Stimulated activated CD8-positive, alpha-beta memory T cell treated with anti-CD3 and anti-CD28 coated beads, Interleukin-15, amount 100 ng/mL, for 1 hour (primary cell): ENCODE results near the gene SGMS1.

Experiments used
- DNase-seq: peaks from one replicate; pipeline ENCODE4 v3.0.0-alpha.2; 2020; ENCODE audit warnings: low read depth

Gene SGMS1

DNA sequence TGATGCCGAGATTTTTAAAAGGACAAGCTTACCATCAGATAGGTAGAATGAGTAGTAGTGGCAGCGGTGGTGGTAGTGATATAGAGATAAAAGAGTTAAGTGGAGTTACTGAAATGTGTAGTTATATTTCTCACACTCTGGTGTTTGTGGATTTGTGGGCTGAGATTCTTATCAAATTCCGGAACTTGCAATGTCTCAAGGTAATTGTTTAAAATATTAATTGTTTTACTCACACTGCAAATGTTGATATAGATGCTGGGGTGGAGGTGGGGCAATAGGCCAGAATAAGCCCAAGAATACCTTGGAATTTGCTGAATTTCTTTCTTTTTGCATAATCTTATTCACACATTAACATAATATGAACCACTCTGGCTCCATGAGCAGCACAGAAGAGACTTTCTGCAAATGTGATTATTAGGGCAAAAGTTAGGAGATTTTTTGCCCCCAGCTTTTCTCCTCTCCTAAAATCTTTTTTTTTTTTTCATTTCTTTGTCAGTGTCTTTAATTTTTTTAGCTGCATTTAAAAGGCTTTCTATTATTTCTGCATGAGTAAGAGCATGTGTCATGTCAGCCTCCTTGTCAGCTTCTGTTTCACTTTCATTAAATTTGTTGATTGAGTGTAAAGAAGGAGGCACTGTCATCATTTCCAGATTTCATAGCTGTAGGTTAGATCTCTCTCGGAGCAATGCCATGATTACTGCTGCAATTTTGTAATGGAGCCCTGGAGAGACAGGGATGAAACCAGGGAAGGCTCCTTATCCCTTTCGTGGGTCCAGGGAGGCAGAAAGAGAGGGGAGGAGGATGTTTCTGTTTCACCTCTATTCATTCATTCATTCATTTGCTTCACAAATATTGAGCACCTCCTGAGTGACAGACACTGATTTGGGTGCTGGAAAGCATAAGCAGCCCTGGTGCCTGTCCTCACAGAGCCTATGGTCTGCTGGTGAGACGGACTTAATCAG is 13.1 kb upstream of the SGMS1 start:
- no peak for DNase-seq

GRCh38 chr10:50635286-50635685 is 11.5 kb upstream of the SGMS1 start:
- DNase-seq = no peak

GRCh38 chr10:50634479-50634878 is 10.7 kb upstream of the SGMS1 start:
- no peak for DNase-seq

GRCh38 chr10:50631052-50631451 is 7.3 kb upstream of the SGMS1 start:
- DNase-seq = no peak

- no peak for DNase-seq
Measured at GRCh38 chr10:50629495-50630122, 5.9 kb upstream of the SGMS1 start.

DNA sequence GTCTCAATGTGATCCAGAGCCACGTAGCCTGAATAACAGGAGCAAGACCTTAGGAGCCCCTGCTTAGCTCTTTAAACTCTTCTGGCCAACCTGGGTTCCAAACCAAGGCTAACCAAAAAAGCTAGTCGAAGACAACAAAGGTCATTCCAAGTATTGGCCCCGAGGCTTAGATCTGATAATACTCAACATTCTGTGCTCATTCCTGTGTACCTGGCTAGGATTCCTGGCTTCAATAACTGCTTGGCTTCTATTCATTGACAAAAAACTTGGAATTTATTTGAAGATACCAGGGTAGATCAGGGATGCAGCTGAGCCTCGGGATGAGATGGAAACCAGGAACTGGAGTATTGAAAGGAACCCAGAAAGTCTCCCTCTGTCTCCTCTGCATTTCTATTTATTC is 4.1 kb upstream of the SGMS1 start:
- DNase-seq = no peak

- no peak for DNase-seq
Measured at GRCh38 chr10:50627443-50627842, 3.7 kb upstream of the SGMS1 start.

DNA sequence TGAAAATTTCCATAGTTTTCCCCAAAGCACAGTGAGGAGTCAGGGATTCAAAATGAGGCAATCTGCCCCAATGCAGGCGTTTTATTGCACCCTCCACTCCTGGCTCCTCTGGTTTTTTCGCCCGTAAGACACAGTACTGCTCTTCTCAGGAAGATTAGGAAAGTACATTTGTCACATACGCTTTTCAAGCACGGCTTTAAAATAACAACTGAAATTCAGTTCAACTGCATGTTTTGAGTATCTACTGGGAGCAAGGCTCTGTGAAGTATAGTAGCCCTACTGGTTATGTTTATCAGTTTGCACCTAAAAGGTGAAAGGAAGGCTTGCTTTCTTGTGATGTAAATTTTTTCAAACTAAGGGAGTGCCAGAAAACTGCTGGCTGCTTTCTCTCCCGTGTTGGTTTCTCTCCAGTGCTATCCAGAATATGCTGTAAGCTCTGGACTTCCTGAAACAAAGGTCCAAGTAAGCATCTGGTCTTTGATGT is 1.9 kb upstream of the SGMS1 start:
- no peak for DNase-seq

DNA sequence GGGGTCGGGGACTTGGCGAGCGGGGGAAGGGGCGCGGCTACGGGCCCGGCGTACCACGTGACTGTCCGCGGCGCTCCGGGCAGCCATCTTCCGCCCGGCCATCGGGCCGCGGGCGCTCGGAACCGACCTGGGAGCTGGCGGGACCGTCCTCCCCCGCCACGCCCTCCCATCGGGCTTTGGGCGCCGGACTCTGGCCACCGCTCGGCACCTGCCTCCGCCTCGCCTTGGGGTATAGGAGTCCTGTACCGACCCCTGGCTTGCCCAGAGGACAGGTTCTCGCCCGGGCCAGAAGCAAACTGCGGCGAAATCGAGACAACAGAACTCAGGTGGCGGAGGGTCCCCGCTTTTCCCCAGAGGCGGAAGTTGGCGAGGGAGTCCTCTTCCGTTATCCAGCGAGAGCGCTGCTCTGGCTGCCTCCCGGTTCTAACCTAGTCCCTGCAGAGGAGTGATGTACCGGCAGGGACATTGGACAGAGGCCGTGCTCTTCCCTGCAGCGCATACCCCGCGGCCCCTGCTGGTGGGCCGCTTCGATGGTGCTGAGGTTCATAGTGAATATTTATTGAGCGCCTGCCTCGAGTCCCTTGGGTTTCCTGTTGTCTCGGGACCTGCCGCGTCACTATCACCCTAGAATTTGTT is 1.2 kb upstream of the SGMS1 start:
- DNase-seq = peak; percentile 24

GRCh38 chr10:50624413-50624865 is 683 bp upstream of the SGMS1 start:
- DNase-seq = peak; percentile 90

DNA sequence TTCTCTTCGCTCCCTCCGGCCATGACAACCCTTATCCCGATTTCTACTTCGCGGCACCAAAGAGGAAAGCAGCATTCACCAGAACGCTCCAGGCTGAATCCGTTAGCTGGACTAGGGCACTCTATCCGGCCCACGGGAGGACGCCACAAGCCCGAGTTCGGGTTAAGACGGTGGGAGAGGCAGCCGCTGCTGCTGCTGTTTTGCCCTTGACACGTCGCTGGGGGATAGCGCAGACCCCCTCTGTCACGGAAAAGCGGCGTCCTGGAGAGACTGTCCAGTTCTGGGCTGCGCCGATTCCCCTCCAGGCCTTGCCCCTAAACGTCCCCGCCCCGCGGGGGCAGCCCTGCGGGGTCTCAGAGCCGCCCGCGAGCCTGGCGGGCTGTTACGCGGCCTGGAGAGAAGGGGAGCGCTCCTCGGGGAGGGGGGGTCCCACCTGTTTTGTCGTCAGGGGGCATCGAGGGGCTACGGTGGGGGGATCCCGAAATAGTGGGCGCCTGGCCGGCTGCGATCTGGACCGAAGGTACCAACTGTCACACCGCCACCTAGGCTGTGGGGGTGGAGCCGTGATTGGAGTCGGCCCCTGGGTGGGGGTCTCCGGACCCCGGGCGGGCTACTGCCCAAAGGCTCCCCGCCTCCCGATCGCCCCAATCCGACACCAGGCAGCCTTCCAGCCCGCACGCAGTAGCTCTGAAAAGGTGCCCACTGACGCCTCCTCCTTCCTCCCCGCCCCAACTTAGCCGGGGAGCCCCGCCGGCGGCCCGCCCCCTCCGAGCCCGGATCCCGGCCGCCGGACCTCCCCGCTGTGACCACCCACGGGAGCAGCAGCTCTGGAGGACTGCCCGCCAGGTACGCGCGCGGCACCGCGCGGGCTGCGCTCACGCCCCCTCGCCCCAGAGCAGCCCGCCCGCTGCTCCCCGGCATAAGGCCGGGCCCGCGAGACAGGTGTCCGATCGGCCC is 772 bp downstream of the SGMS1 start:
- peak; percentile 12 for DNase-seq

DNA sequence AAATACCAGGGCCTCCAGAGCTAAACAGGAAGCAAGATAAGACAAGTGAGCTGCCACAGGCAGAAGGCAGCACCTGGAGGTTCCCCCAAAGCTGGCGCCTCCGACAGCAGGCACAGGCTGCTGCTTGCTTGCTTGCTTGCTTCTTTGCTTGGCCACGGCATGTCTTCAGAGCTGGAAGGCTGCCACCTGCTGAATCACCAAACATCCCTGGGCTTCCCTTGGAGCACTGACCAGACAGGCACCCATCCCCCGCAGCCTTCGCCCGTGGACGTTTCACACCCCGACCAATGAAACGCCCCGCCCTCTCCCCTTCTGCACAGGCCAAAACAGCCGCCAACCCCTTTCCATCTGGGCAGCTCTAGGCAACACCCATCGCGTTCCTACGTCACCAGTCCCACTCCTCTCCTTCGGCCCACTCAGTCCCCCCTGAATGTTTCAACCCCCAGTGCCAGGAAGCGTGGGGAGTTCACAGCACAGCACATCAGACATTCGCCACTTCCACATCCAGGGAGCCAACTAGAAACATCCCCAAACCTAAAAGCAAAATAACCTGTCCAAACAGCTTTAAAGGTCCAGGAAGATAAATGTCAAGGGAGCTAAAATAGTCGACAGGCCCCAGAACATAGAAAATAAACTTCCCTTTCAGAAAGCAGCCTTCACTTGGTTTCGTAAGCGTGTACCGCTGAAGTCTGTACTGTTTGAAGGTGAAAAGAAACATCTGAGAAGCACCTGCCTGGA is 1.6 kb downstream of the SGMS1 start:
- DNase-seq = peak; percentile 37

DNA sequence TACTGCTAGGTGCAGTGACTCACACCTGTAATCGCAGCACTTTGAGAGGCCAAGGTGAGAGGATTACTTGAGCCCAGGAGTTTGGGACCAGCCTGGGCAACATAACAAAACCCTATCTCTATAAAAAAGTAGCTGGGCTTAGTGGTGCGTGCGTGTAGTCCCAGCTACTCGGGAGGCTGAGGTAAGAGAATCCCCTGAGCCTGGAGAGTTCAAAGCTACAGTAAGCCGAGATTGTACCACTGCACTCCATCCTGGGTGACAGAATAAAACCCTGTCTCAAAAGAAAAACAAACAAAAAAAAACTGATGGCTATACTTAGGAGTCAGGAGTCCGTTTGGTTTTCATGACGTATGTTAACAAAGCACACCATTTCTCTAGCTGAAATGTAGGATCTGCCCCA is 2.9 kb downstream of the SGMS1 start:
- no peak for DNase-seq

- DNase-seq = no peak
Measured at GRCh38 chr10:50619882-50620281, 3.9 kb downstream of the SGMS1 start.

DNA sequence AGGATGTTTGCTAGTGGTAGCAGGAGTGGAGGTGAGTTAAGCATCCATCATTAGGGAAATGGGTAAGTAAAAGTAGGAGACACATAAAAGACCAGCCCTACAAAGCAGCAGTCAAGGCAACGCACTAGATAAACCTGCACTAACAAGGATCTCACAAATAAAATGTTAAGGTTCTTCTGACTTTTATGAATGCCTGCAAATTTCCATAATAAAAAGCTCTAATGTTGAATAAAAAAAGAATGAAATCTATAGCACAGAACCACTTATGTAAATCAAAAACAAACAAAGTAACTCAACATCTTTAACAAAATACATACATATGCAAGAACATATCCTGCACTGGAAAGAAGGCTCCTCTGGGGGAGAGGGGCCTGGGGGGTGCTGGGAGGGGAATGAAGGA is 4.6 kb downstream of the SGMS1 start:
- DNase-seq = no peak

DNA sequence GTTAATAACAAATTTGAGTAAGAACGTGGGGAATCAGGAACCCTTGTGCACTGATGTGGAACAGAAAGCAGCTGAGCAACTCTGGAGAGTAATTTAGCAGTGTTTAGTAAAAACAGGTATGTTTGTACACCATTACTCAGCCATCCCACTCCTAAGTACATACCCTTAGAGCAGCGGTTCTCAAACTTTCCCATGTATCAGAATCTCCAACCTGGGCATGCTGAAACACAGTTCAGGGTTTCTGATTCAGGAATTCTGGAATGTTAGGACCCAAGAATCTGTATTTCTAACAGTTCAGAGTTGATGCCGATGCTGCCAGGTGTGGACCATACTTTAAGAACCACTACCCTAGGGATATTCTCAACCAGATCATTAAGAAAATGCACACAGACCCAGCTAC is 5.1 kb downstream of the SGMS1 start:
- no peak for DNase-seq

DNA sequence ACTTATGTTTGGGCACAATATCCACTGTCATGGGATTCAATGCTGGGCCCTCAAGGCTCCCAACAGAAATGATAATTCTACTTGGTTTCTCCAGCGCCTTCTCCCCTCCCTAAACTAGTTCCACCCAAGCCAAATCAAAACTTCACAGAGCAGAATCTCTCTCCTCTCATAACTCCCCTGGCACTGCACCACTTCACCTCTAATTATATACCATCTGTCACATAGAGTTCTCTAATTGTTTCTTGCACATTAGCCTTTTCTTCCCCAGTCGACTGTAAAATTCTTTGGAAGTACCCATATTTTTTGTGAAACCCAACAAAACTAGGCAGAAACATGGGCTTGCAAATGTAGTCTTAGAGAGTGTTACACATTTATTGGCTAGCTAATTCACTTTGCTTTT is 8.1 kb downstream of the SGMS1 start:
- no peak for DNase-seq

DNA sequence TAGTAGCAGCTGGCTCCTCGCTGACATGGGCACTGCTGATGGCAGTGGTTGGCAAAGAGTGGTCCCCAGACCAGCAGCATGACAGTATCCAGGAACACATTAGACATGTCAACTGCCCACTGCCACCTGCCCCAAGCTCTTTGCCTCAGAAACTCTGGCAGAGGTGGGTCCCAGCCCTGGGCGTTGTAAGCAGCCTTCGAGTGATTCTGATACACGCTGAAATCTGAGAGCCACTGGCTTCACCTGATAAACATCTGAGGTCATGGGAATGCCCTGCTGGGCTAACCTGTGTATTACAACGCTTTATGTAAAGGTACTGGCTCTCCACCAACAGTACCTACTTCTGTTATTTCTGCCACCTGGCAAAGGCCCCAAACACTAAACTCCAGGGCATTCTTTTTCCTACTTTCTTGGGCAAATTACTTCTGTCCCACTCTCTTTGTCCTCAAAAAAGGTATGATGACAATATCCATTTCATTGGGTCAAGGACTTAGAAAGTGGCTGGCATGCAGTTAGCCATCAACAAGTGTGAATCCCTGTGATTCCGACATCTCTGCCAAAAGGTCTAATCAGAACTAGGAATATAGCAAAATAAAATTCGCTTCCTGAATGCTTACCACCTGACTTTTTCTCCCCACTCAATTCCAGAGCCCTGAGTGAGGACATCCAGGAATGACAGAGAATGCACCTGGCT is 9.2 kb downstream of the SGMS1 start:
- DNase-seq = no peak

DNA sequence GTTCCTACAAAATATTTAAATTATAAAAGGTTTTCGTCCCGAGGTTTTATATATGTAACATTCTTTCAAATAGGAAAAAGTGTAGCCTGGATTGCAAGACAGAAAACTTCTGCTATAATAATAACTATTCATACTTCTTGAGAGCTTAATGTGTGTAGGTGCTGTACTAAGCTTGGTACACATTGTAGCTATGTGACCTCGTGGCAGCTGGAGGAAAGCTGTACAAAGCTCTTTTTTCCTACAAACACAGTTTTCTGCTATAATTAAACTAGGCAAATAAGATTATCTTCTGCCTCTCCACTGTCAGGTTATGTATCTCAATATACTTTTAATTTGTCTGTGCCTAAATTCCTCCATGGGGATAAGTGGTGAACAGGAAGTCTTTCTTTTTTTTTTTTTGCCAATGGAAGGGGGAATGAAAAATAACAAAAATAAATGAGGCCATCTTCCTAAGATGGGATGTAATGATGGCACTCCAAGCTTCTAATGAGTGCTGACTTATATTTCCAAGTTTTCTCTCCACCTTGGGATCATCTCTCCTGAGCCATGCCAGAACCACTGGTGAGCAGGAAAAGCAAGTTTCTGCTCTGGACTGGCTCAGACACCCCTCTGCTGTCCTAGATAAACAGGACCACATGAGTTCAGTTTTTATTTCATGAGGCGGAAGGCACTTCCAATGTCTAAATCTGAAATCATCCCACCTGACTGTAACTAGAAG is 9.9 kb downstream of the SGMS1 start:
- no peak for DNase-seq

DNA sequence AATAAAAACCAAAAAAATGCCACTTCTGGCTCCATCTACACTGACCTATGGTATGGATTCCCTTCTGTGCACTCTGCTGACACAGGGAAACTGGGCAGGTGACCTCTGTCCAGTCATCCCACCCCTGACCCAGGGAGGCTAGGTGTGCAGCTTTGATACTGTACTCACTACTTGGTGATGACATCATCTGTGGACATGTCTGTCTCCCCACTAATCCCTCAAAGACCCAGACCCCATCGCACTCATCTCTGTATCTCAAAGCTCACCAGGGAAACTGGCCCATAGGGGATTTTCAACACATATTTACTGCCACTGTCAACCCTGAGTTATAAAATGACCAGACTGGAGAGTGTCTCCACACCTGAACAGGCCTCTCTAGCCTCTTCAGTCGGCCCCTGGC is 10.6 kb downstream of the SGMS1 start:
- no peak for DNase-seq
